H1 (cell line): ENCODE measurements around the gene APOA1. TPM values are rescaled to one million over a fixed set of nuclear protein-coding genes. Genes with fewer than 3 reads are reported as not detected.

Experiments used
- CTCF ChIA-PET: fragments of 300-600 bp; sonication (Branson Sonifier 250); formaldehyde crosslinking; loops from one replicate; lab custom pipeline; 2021; ENCODE audit not compliant: partially characterized antibody; lab: Charles Lee
- POLR2A ChIA-PET: fragments of 300-600 bp; sonication (Branson Sonifier 250); formaldehyde crosslinking; loops from one replicate; lab custom pipeline; 2021; ENCODE audit warnings: inconsistent platforms; ENCODE audit not compliant: partially characterized antibody; lab: Charles Lee
- DNase-seq, 2 experiments: peaks; one replicate each; pipeline versions ENCODE4 v3.0.0 to v3.0.0-alpha.2; 2010 to 2022; ENCODE audit warnings: low spot score in 2 of 2, low read depth in 1 of 2, mixed read lengths in 1 of 2
- FAIRE-seq: peaks from 2 replicates; lab custom pipeline; 2011; peaks lifted over from hg19 to GRCh38; lab: Jason Lieb, UNC
- H2AFZ ChIP-seq: 2 replicates; pipeline ENCODE4 v1.8.1; 2012; ENCODE audit warnings: low read length, inconsistent platforms
- H2AK5ac ChIP-seq: 2 replicates; pipeline ENCODE4 v1.6.1; 2013; ENCODE audit warnings: low read depth, low read length
- H2BK120ac ChIP-seq: replicated peaks from 2 replicates; pipeline ENCODE3; 2013; ENCODE audit warnings: low read depth, low read length, inconsistent platforms
- H2BK12ac ChIP-seq: 2 replicates; pipeline ENCODE4 v1.6.1; 2013; ENCODE audit warnings: low read depth, low read length
- H2BK15ac ChIP-seq: 2 replicates; pipeline ENCODE4 v1.6.1; 2013; ENCODE audit warnings: low read length
- H2BK20ac ChIP-seq: 2 replicates; pipeline ENCODE4 v1.6.1; 2013; ENCODE audit warnings: low read length
- H2BK5ac ChIP-seq: 2 replicates; pipeline ENCODE4 v1.6.1; 2013; ENCODE audit warnings: low read depth, low read length
- H3K14ac ChIP-seq: 2 replicates; pipeline ENCODE4 v1.6.1; 2013; ENCODE audit warnings: inconsistent platforms; ENCODE audit not compliant: insufficient read length
- H3K18ac ChIP-seq: 2 replicates; pipeline ENCODE4 v1.6.1; 2013; ENCODE audit warnings: low read length; ENCODE audit errors: extremely low read depth
- H3K23ac ChIP-seq: 2 replicates; pipeline ENCODE4 v1.6.1; 2013; ENCODE audit warnings: inconsistent platforms; ENCODE audit not compliant: insufficient read length
- H3K23me2 ChIP-seq: 2 replicates; pipeline ENCODE4 v1.6.1; 2013; ENCODE audit warnings: low read depth, low read length
- H3K27ac ChIP-seq: 2 replicates; pipeline ENCODE4 v1.6.1; 2011; ENCODE audit warnings: low read depth, low read length, inconsistent platforms
- H3K27me3 ChIP-seq, 4 experiments: replicated peaks in 1 of 4; 1 replicate in 1 of 4; 2 replicates in 3 of 4; pipeline versions ENCODE4 v1.6.1 to v1.8.1; 2011 to 2013; ENCODE audit warnings: low read length in 3 of 4, mild to moderate bottlenecking in 3 of 4, inconsistent platforms in 2 of 4, mixed read lengths in 2 of 4, moderate library complexity in 1 of 4; ENCODE audit not compliant: control insufficient read depth in 3 of 4, insufficient read depth in 3 of 4; ENCODE audit errors: extremely low read depth in 1 of 4
- H3K36me3 ChIP-seq, 4 experiments: 2 replicates each; pipeline versions ENCODE4 v1.6.1 to v1.8.1; 2011 to 2013; ENCODE audit warnings: mild to moderate bottlenecking in 4 of 4, low read length in 3 of 4, moderate library complexity in 2 of 4, control low read depth in 1 of 4, inconsistent platforms in 1 of 4; ENCODE audit not compliant: insufficient read depth in 4 of 4, control insufficient read depth in 2 of 4
- H3K4ac ChIP-seq: replicated peaks from 2 replicates; pipeline ENCODE3; 2013; ENCODE audit warnings: low read length, low read depth, mixed read lengths, inconsistent platforms; ENCODE audit not compliant: insufficient read length
- H3K4me1 ChIP-seq, 4 experiments: replicated peaks in 1 of 4; 1 replicate in 1 of 4; 2 replicates in 3 of 4; pipeline versions ENCODE4 v1.6.1 to v1.8.1; 2011 to 2013; ENCODE audit warnings: low read length in 3 of 4, inconsistent platforms in 2 of 4, mixed read lengths in 1 of 4; ENCODE audit not compliant: insufficient read depth in 4 of 4, control insufficient read depth in 3 of 4
- H3K4me2 ChIP-seq, 2 experiments: 2 replicates each; pipeline versions ENCODE4 v1.6.1 to v1.8.1; 2011 to 2013; ENCODE audit warnings: low read depth in 2 of 2, low read length in 2 of 2, control low read depth in 1 of 2, inconsistent platforms in 1 of 2, mild to moderate bottlenecking in 1 of 2; ENCODE audit not compliant: insufficient read depth in 1 of 2
- H3K4me3 ChIP-seq, 4 experiments: fragments of 200-600, 300-600 bp in 1 of 4; sonication (generic), shearing (Covaris generic), sonication (Bioruptor Twin) in 1 of 4; 2 replicates each; pipeline versions ENCODE4 v1.5.1 to v1.8.1; 2011 to 2016; ENCODE audit warnings: low read length in 4 of 4, low read depth in 3 of 4, control low read depth in 2 of 4, inconsistent platforms in 2 of 4, mild to moderate bottlenecking in 2 of 4, mixed read lengths in 1 of 4, moderate library complexity in 1 of 4; ENCODE audit not compliant: insufficient read depth in 2 of 4; ENCODE audit errors: extremely low read depth in 1 of 4
- H3K56ac ChIP-seq: replicated peaks from 2 replicates; pipeline ENCODE3; 2013; ENCODE audit warnings: low read depth, mild to moderate bottlenecking, mixed read lengths, low read length, inconsistent platforms; ENCODE audit not compliant: insufficient read length
- H3K79me1 ChIP-seq: 2 replicates; pipeline ENCODE4 v1.6.1; 2013; ENCODE audit warnings: low read depth, low read length, control low read depth
- H3K79me2 ChIP-seq, 2 experiments: 2 replicates each; pipeline versions ENCODE4 v1.6.1 to v1.8.1; 2012 to 2013; ENCODE audit warnings: low read length in 2 of 2, mild to moderate bottlenecking in 2 of 2, inconsistent platforms in 1 of 2; ENCODE audit not compliant: insufficient read depth in 2 of 2, control insufficient read depth in 1 of 2
- H3K9ac ChIP-seq, 4 experiments: replicated peaks in 1 of 4; 1 replicate in 1 of 4; 2 replicates in 3 of 4; pipeline versions ENCODE4 v1.6.1 to v1.8.1; 2011 to 2013; ENCODE audit warnings: low read depth in 3 of 4, low read length in 3 of 4, control low read depth in 2 of 4, mild to moderate bottlenecking in 2 of 4, moderate library complexity in 2 of 4, inconsistent platforms in 1 of 4; ENCODE audit errors: extremely low read depth in 1 of 4
- H3K9me3 ChIP-seq, 2 experiments: 2 replicates each; pipeline versions ENCODE4 v1.6.1 to v1.8.1; 2012 to 2013; ENCODE audit warnings: mild to moderate bottlenecking in 2 of 2, moderate library complexity in 2 of 2, control low read depth in 1 of 2, inconsistent platforms in 1 of 2, low read depth in 1 of 2, low read length in 1 of 2, mixed read lengths in 1 of 2; ENCODE audit not compliant: insufficient read depth in 2 of 2
- H4K20me1 ChIP-seq, 2 experiments: replicated peaks in 1 of 2; 2 replicates each; pipeline versions ENCODE3 to v1.8.1; 2011 to 2013; ENCODE audit warnings: inconsistent platforms in 2 of 2, low read length in 2 of 2, mild to moderate bottlenecking in 1 of 2; ENCODE audit not compliant: insufficient read depth in 2 of 2, control insufficient read depth in 1 of 2
- H4K5ac ChIP-seq: 2 replicates; pipeline ENCODE4 v1.6.1; 2013; ENCODE audit warnings: low read length, low read depth, mixed read lengths, inconsistent platforms; ENCODE audit not compliant: insufficient read length
- H4K8ac ChIP-seq: 2 replicates; pipeline ENCODE4 v1.8.0; 2013; ENCODE audit warnings: mild to moderate bottlenecking, moderate library complexity, low read length, inconsistent platforms; ENCODE audit not compliant: insufficient read depth; ENCODE audit errors: extremely low read depth
- H4K91ac ChIP-seq: replicated peaks from 2 replicates; pipeline ENCODE3; 2013; ENCODE audit warnings: low read length, mixed read lengths, inconsistent platforms; ENCODE audit not compliant: insufficient read length
- BRCA1 ChIP-seq: IDR thresholded peaks from 2 replicates; pipeline ENCODE4 v1.6.1; 2012; ENCODE audit warnings: low read depth, low read length, improper control_type of control experiment
- EP300 ChIP-seq, 2 experiments: IDR thresholded peaks; 1 replicate in 1 of 2; 2 replicates in 1 of 2; pipeline ENCODE4 v1.6.1; 2011 to 2012; ENCODE audit warnings: low read depth in 2 of 2, low read length in 2 of 2, mild to moderate bottlenecking in 2 of 2, borderline replicate concordance in 1 of 2, inconsistent platforms in 1 of 2, moderate library complexity in 1 of 2
- EZH2 ChIP-seq: fragments of 200-600 bp; sonication (generic); IDR thresholded peaks from 2 replicates; pipeline ENCODE4 v1.7.1; 2012; ENCODE audit warnings: low read depth, mild to moderate bottlenecking, moderate library complexity, low read length, inconsistent platforms; ENCODE audit not compliant: severe bottlenecking
- KDM5A ChIP-seq: fragments of 200-600 bp; IDR thresholded peaks from 2 replicates; pipeline ENCODE4 v1.7.1; 2012; ENCODE audit warnings: mild to moderate bottlenecking, low read length, inconsistent platforms, mixed read lengths
- RBBP5 ChIP-seq: IDR thresholded peaks from 2 replicates; pipeline ENCODE4 v1.7.1; 2012; ENCODE audit warnings: low read depth, mild to moderate bottlenecking, inconsistent platforms, low read length, moderate library complexity, borderline replicate concordance
- RNF2 ChIP-seq: fragments of 200-900, 300-1000 bp; sonication (generic); IDR thresholded peaks from 2 replicates; pipeline ENCODE4 v1.7.1; 2016; ENCODE audit warnings: borderline replicate concordance, low read depth, mild to moderate bottlenecking, antibody characterized with exemption, low read length; ENCODE audit not compliant: poor library complexity, severe bottlenecking; ENCODE audit errors: missing control alignments
- TAF7 ChIP-seq: optimal IDR thresholded peaks from 2 replicates; pipeline ENCODE3; 2011; ENCODE audit warnings: low read depth, mild to moderate bottlenecking, inconsistent platforms, low read length, moderate library complexity, borderline replicate concordance
- WGBS, 2 experiments: shearing (Covaris generic) in 1 of 2; methylation state at CpG; one replicate each; pipeline versions ENCODE4 v1.1.6 to v1.1.7; 2013 to 2015; ENCODE audit warnings: low lambda C conversion rate in 2 of 2, mixed read lengths in 2 of 2, inconsistent platforms in 1 of 2, low coverage in 1 of 2, missing lambda C conversion rate in 1 of 2; ENCODE audit not compliant: insufficient replicate concordance in 2 of 2, insufficient coverage in 1 of 2, insufficient read length in 1 of 2; ENCODE audit errors: extremely low coverage in 1 of 2, missing lambda C conversion rate in 1 of 2; 5-methylcytosine and 5-hydroxymethylcytosine counted together
- polyA plus RNA-seq, 7 experiments: library from polyadenylated mRNA; depleted of rRNA in 3 of 7; stranded (reverse) in 5 of 7; unstranded in 2 of 7; fragments of >200 nt in 5 of 7; fragments of 200-250 nt in 2 of 7; gene quantifications; 1 replicate in 5 of 7; 2 replicates in 1 of 7; 4 replicates in 1 of 7; pipeline versions ENCODE4 v1.2.1 to v1.2.3, GENCODE V29; 2011 to 2013; ENCODE audit warnings: missing spikeins in 2 of 7, mixed read lengths in 2 of 7
- total RNA-seq: library from RNA; stranded (reverse); fragmentation: NEBNext Ultra II Directional; extraction: Animal tissue kit (Norgen Biotek cat#: 25700); gene quantifications from 2 replicates; pipeline ENCODE4 v1.2.1, GENCODE V29; 2021

APOA1 gene
- total and polyA plus RNA-seq, 2 of the 8 experiments (the other 6 are each of a cell fraction or from before 2014, with no cell fraction given), result 0.80 TPM; not detected in 1

GRCh38 chr11:116881143-116881542 lies 43.7 kb upstream of the APOA1 start:
- H2BK5ac ChIP-seq, result no peak overlapping the region
- H3K27ac ChIP-seq, result no peak overlapping the region
- no peak overlapping the region for H2AK5ac ChIP-seq
- no peaks in the 10 kb centered on the region for H3K23me2 ChIP-seq
- DNase-seq (no peak), FAIRE-seq (no peak)
- peaks cover 0 to 1% of the 10 kb centered on the region in 2 experiments for H4K20me1 ChIP-seq
- H4K91ac ChIP-seq, result no peak overlapping the region
- no peak overlapping the region for H2BK12ac ChIP-seq
- POLR2A ChIA-PET, result interaction anchor here (1.0 kb wide), 1 partner anchor 263 kb away, joined by 3 read pairs; the partner anchor contains the start of gene PAFAH1B2
- no peak overlapping the region for H3K9ac ChIP-seq
- H3K79me1 ChIP-seq, result no peaks in the 10 kb centered on the region; the same call in 1 of the 2 replicates
- TF ChIP-seq KDM5A (no peak), RBBP5 (no peak), BRCA1 (no peak), EP300 (IDR thresholded peaks at IDR 0.05; ENCODE audit: borderline replicate concordance in 1 of 2, low read depth in 2 of 2, low read length in 2 of 2) (no peak), TAF7 (no peak), RNF2 (no peak), EZH2 (no peak)
- no peak overlapping the region for H2AFZ ChIP-seq
- H4K5ac ChIP-seq, result no peak overlapping the region
- no peak overlapping the region for H3K14ac ChIP-seq
- no peak overlapping the region for H3K4me2 ChIP-seq
- no peaks in the 10 kb centered on the region for H3K79me2 ChIP-seq
- H3K4ac ChIP-seq, result no peak overlapping the region
- H3K36me3 ChIP-seq, result no peaks in the 10 kb centered on the region
- H3K23ac ChIP-seq, result no peak overlapping the region
- no peak overlapping the region for H3K4me3 ChIP-seq
- H4K8ac ChIP-seq, result no peak overlapping the region; the same call in 1 of the 2 replicates
- H3K4me1 ChIP-seq, result no peaks in the 10 kb centered on the region
- no peak overlapping the region for H3K56ac ChIP-seq
- WGBS, 2 experiments, result 83% methylated on average over 6 of the region's 6 CpGs; no CpG with 5 or more reads in 1 of the 2 experiments
- H3K27me3 ChIP-seq, result no peaks in the 10 kb centered on the region
- H3K9me3 ChIP-seq, result no peaks in the 10 kb centered on the region
- no peak overlapping the region for H2BK20ac ChIP-seq
- H3K18ac ChIP-seq, result no peak overlapping the region
- no peak overlapping the region for H2BK15ac ChIP-seq
- no peak overlapping the region for H2BK120ac ChIP-seq
- CTCF ChIA-PET, result interaction anchor here (0.8 to 7.0 kb wide), 13 partner anchors 9 to 238 kb away, joined by 3 to 65 read pairs (median 4); no protein-coding TSS in a partner anchor
